ENCODE results near the gene DHX29. TPM values are rescaled to one million over a fixed set of nuclear protein-coding genes. Genes with fewer than 3 reads are reported as not detected.

Gene DHX29
- total RNA-seq, 1 donor from 2014 or later: 16.3 TPM

GRCh38 chr5:55226027-55226933, 81.2 kb downstream of the DHX29 start:
- DNase-seq (ENCODE audit: low read depth): peak; percentile 46

GRCh38 chr5:55225346-55225745, 82.1 kb downstream of the DHX29 start:
- Histone ChIP-seq H3K36me3 (ENCODE audit: control insufficient read depth, insufficient read depth, low read length) (no peaks in the 10 kb centered on the region), H3K27me3 (ENCODE audit: control insufficient read depth, insufficient read depth, low read length) (no peaks in the 10 kb centered on the region)
- FAIRE-seq: no peak

More at GRCh38 chr5:55226027-55226933, 81.2 kb downstream of the DHX29 start:
- H3K36me3 ChIP-seq (ENCODE audit: control insufficient read depth, insufficient read depth, low read length): no peaks in the 10 kb centered on the region
- peak overlapping the region; percentile 54 for H3K4me3 ChIP-seq (ENCODE audit: low read depth, low read length)
- TF ChIP-seq CTCF (IDR thresholded peaks at IDR 0.05; ENCODE audit: insufficient read depth, low read length, severe bottlenecking): peak; percentile 78
- FAIRE-seq: no peak
- no peaks in the 10 kb centered on the region for H3K27me3 ChIP-seq (ENCODE audit: control insufficient read depth, insufficient read depth, low read length)

GRCh38 chr5:55223812-55224240, 83.7 kb downstream of the DHX29 start:
- no peak for DNase-seq (ENCODE audit: low read depth)
- Histone ChIP-seq H3K27me3 (ENCODE audit: control insufficient read depth, insufficient read depth, low read length) (no peaks in the 10 kb centered on the region), H3K4me3 (ENCODE audit: low read depth, low read length) (no peak overlapping the region), H3K36me3 (ENCODE audit: control insufficient read depth, insufficient read depth, low read length) (no peaks in the 10 kb centered on the region)
- no peak for FAIRE-seq
- TF ChIP-seq CTCF (IDR thresholded peaks at IDR 0.05; ENCODE audit: insufficient read depth, low read length, severe bottlenecking): no peak

More at GRCh38 chr5:55225346-55225745, 82.1 kb downstream of the DHX29 start:
- TF ChIP-seq CTCF (IDR thresholded peaks at IDR 0.05; ENCODE audit: insufficient read depth, low read length, severe bottlenecking): no peak
- no peak for DNase-seq (ENCODE audit: low read depth)
- no peak overlapping the region for H3K4me3 ChIP-seq (ENCODE audit: low read depth, low read length)

GRCh38 chr5:55222985-55223811, 84.3 kb downstream of the DHX29 start:
- TF ChIP-seq CTCF (IDR thresholded peaks at IDR 0.05; ENCODE audit: insufficient read depth, low read length, severe bottlenecking): no peak
- no peak for DNase-seq (ENCODE audit: low read depth)
- FAIRE-seq: no peak
- no peaks in the 10 kb centered on the region for H3K27me3 ChIP-seq (ENCODE audit: control insufficient read depth, insufficient read depth, low read length)
- H3K4me3 ChIP-seq (ENCODE audit: low read depth, low read length): no peak overlapping the region
- no peaks in the 10 kb centered on the region for H3K36me3 ChIP-seq (ENCODE audit: control insufficient read depth, insufficient read depth, low read length)

GRCh38 chr5:55222092-55222984, 85.2 kb downstream of the DHX29 start:
- no peak for TF ChIP-seq CTCF (IDR thresholded peaks at IDR 0.05; ENCODE audit: insufficient read depth, low read length, severe bottlenecking)
- FAIRE-seq (no peak), DNase-seq (ENCODE audit: low read depth) (no peak)
- H3K36me3 ChIP-seq (ENCODE audit: control insufficient read depth, insufficient read depth, low read length): no peaks in the 10 kb centered on the region
- no peak overlapping the region for H3K4me3 ChIP-seq (ENCODE audit: low read depth, low read length)
- H3K27me3 ChIP-seq (ENCODE audit: control insufficient read depth, insufficient read depth, low read length): no peaks in the 10 kb centered on the region

Data from bronchial epithelial cell (primary cell).